Neuron (in vitro differentiated cells): Measurements from ENCODE around the gene ACR.

Experiments
- H2AFZ ChIP-seq: one replicate; pipeline ENCODE4 v1.6.1; 2013; ENCODE audit warnings: low read depth, mild to moderate bottlenecking, inconsistent platforms, low read length, moderate library complexity
- H3K27me3 ChIP-seq: one replicate; pipeline ENCODE4 v1.6.1; 2013; ENCODE audit warnings: low read length; ENCODE audit not compliant: insufficient read depth
- H3K36me3 ChIP-seq: one replicate; pipeline ENCODE4 v1.6.1; 2013; ENCODE audit warnings: low read length; ENCODE audit not compliant: insufficient read depth
- H3K4me1 ChIP-seq: one replicate; pipeline ENCODE4 v1.6.1; 2013; ENCODE audit warnings: low read length; ENCODE audit not compliant: insufficient read depth
- H3K4me3 ChIP-seq: 2 replicates; pipeline ENCODE4 v1.5.1; 2013; ENCODE audit warnings: mild to moderate bottlenecking, low read length, moderate library complexity
- H3K9me3 ChIP-seq: one replicate; pipeline ENCODE4 v1.6.1; 2013; ENCODE audit warnings: low read length

ACR gene

DNA sequence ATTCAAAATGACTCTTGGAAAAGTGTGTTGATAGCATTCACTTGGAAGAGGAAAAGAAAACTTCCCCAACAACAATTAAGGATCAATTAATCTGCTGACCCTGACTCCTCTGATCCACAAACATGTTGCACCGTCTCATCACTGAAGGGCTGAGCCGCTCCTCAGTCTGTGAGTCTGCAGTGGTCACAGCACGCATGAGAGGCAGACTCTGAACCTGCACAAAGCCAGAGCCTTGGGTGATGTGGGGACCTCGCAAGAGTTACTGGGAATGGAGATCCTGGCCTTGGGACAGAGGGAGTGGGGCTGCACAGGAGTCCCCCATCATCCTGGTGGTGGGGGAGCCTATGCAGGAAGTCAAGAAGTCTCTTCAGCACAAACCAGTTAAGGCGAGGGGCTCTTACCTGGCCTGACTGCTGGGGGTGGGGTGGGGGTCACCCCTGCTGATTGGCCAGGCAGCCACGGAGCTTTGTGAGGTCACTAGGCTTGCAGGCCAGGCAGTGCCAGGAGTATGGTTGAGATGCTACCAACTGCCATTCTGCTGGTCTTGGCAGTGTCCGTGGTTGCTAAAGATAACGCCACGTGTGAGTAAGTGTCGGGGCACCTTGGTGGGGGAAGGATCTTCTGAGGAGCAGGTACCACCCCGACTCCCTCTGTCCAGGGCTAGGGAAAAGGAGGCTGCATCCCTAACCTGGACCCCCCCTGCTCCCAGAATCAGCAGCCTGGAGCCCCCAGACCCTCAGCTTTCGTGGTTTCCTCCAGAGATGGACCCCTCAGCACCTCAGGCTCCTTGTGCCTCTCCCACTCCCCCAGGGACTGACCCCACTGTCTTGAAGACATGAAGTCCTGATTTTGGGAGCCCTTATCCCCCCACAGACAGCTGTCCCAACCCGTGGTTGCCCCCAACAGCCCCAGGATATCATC is at the start of gene ACR:
Gene ACR (plus strand): TSS at position 477 of the 921 bp plus-strand sequence. CDS start 32 bp downstream, at position 509.
- Histone ChIP-seq H3K9me3 (no peaks in the 10 kb centered on the region), H3K36me3 (no peaks in the 10 kb centered on the region), H2AFZ (no peak within 1 kb of the TSS), H3K4me3 (no peak within 1 kb of the TSS), H3K27me3 (no peaks in the 10 kb centered on the region), H3K4me1 (no peaks in the 10 kb centered on the region)

DNA sequence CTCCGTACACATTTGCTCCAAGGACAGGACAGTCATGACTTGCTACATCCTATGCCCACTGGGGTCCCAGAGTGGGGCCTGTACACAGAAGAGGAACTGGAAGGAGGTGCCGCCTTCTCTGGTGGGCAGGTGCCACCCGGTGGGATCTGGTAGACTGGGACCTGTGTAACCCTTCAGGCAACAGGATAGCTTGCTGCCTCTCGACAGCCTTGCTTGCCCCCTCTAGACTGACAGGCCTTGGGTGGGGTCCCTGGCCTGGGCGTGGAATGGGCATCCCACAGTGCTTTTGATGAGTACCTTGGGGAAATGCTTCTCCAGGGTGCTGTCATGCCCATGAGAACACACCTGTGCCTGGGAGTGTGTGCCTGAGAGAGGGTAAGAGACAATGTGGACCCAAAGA is 49.6 kb upstream of the ACR start:
- no peak overlapping the region for H3K4me3 ChIP-seq
- no peak overlapping the region for H2AFZ ChIP-seq
- H3K27me3 ChIP-seq: no peaks in the 10 kb centered on the region
- H3K4me1 ChIP-seq: no peaks in the 10 kb centered on the region
- peaks cover 9% of the 10 kb centered on the region for H3K36me3 ChIP-seq
- no peaks in the 10 kb centered on the region for H3K9me3 ChIP-seq

- Histone ChIP-seq H3K9me3 (no peaks in the 10 kb centered on the region), H3K27me3 (no peaks in the 10 kb centered on the region), H3K4me1 (peaks cover 6% of the 10 kb centered on the region), H2AFZ (no peak overlapping the region), H3K36me3 (peaks cover 5% of the 10 kb centered on the region), H3K4me3 (no peak overlapping the region)
Measured at GRCh38 chr22:50691521-50691920, 46.5 kb upstream of the ACR start.

- H2AFZ ChIP-seq: no peak overlapping the region
- peaks cover 14% of the 10 kb centered on the region for H3K4me1 ChIP-seq
- H3K36me3 ChIP-seq: peaks cover 2% of the 10 kb centered on the region
- H3K9me3 ChIP-seq: no peaks in the 10 kb centered on the region
- H3K27me3 ChIP-seq: no peaks in the 10 kb centered on the region
- no peak overlapping the region for H3K4me3 ChIP-seq
Measured at GRCh38 chr22:50693462-50693861, 44.5 kb upstream of the ACR start.

DNA sequence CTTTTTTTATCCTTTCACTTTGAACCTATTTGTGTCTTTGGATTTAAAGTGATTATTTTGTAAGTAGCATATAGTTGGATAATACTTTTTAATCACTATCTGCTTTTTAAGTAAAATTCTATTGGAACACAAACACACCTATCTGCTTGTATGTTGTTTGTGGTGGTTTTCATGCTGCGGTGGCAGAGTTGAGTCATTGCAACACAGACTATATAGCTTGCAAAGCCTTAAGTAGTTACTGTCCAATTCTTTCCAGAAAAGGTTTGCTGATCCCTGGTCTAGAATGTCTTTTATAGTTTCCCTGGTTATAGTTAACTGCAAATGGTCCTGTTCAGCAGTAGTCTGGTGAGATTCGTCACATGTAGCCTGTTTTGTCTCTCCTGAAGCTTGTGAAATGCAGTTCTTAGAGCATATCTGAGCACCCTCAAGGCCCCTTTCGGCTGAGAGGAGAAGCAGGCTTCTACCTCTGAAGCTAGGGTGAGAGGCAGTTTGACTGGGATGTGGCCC is 43.9 kb upstream of the ACR start:
- Histone ChIP-seq H3K4me3 (no peak overlapping the region), H3K4me1 (peaks cover 21% of the 10 kb centered on the region), H3K36me3 (peaks cover 3% of the 10 kb centered on the region)

DNA sequence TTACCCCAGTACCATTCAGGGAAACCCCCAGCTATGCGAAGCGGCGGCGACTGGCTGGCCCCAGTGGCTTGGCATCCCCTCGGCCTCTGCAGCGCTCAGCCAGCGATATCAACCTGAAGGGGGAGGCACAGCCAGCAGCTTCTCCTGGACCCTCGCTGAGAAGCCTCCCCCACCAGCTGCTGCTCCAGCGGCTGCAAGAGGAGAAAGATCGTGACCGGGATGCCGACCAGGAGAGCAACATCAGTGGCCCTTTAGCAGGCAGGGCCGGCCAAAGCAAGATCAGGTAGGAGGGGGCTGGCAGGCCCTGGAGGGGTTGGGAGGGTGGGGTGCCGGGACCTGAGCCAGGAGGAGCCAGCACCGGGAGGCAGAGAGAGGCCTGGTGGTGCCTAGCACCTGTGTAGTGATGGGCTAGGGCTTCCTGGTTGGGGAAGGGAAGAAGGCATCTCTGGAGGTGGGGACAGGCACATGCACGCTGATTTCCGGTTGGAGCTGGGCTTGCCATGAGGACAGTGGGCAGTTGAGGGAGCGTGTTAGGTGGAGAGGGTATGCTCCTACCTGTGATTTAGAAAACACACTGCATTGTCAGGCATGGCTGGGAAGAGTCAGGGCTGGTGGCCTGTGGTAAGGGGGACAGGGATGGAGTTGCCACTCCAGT is 43.1 kb upstream of the ACR start:
- H3K9me3 ChIP-seq: no peaks in the 10 kb centered on the region
- H3K27me3 ChIP-seq: no peaks in the 10 kb centered on the region
- no peak overlapping the region for H2AFZ ChIP-seq
- no peak overlapping the region for H3K4me3 ChIP-seq
- H3K4me1 ChIP-seq: peaks cover 24% of the 10 kb centered on the region
- H3K36me3 ChIP-seq: peaks cover 3% of the 10 kb centered on the region

More for the DNA sequence above, 43.9 kb upstream of the ACR start:
- no peaks in the 10 kb centered on the region for H3K9me3 ChIP-seq
- no peaks in the 10 kb centered on the region for H3K27me3 ChIP-seq
- H2AFZ ChIP-seq: no peak overlapping the region

DNA sequence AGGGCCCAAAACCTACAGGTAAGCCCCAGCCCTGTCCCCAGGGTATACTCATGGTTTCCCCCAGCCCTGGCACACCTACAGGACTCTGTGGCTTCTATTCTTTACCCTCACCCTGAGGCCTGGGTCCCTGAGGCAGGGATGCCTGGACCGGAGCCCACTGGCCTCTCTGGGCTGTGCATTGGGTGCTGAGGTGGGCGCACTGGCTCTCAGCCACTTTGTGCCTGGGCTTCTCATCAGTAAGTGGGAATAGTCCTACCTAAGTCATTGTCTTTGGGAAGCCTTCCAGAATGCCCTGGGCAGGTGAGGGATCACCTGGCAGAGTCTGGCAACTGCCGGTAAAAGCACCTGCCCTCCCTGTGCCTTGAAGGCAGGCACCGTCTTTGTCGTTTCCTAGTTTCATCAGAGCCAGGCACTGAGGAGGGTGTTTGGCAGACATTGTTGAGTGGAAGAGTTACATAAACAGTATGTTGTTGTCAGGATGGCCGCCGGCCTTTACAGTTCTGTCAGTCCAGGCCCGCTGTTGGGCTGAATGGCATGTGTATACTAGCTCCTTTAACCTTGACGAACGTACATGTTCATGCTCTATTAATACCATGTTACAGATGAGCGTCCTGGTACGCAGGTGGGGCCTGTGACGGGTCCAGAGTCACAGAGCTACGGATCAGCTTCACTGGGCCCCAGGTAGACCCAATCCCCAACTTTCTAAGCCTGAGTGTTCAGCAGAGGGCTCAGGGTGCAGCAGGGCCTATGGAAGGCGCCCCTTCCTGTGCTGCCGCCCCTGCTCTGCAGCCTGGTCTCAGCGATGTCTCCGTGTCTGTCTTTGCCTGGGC is 42.4 kb upstream of the ACR start:
- Histone ChIP-seq H3K27me3 (no peaks in the 10 kb centered on the region), H3K9me3 (no peaks in the 10 kb centered on the region), H2AFZ (no peak overlapping the region), H3K4me1 (peaks cover 24% of the 10 kb centered on the region), H3K36me3 (peaks cover 3% of the 10 kb centered on the region), H3K4me3 (no peak overlapping the region)

DNA sequence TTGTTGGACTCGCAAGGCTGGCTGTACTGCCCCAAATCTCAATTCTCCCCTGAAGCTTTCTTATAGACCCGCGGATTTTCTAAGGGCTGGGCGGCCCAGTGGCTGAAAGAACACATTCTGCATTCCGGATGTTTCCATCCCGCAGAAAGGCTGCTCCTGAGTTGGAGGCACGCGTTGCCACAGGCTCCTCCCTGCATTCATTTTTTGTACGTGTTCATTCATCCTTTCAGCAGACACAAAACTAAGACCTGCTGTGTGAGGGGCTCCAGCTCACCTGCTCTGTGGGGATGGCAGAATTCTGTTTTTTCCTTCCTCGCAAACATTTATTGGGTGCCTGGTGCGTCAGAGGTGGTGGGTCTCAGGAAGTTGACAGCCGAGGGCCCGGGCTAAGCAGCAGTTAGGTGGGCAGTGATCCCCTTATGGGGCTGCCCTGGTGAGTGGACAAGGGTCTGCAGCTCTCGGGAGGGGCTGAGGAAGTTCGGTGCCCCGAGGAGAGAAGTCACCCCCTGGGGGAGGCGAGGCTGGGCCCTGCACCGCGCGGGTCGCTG is 41.7 kb upstream of the ACR start:
- Histone ChIP-seq H3K4me1 (peaks cover 24% of the 10 kb centered on the region), H3K36me3 (peaks cover 6% of the 10 kb centered on the region), H3K9me3 (no peaks in the 10 kb centered on the region), H3K4me3 (no peak overlapping the region), H3K27me3 (no peaks in the 10 kb centered on the region), H2AFZ (no peak overlapping the region)

DNA sequence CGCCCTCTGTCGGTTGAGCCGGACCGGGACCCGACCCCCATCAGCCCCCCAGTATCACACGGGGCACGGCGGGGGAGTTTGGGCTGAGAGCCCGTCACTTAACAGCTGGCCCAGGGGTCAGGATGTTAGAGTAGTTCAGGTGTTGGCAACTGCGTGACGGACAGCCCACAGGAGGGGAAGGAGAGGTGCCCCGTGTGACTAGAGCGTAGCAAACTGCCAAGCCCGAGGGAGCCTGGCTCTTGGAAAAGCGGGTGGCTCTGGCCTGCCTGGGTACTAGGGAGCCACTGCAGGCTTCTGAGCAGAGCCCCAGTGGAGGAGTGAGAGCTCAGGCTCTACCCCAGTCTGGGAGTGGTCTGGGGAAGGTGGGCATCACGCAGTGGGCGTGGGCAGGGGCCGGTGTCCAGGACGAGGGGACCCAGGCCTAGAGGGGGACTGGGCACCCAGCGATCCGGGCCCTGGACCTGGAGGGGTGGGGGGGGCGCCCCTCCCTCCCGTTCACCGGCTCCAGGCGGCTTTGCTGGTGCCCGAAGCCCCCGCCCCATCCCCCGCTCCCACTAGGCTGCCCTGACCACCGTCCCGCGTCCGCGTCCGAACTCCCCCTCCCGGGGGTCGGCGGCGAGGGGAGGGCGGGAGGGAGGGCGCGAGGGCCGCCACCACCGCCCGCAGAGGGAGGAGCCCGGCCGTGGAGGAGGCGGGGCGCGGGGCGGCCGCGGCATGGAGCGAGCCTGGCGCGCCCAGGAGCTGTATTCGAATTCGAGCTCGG is 41.0 kb upstream of the ACR start:
- Histone ChIP-seq H3K4me1 (peaks cover 24% of the 10 kb centered on the region), H2AFZ (no peak overlapping the region), H3K4me3 (peak overlapping the region; percentile 67), H3K9me3 (no peaks in the 10 kb centered on the region), H3K27me3 (no peaks in the 10 kb centered on the region), H3K36me3 (peaks cover 6% of the 10 kb centered on the region)

GRCh38 chr22:50697667-50698506 is 40.1 kb upstream of the ACR start:
- Histone ChIP-seq H3K27me3 (no peaks in the 10 kb centered on the region), H3K9me3 (no peaks in the 10 kb centered on the region), H3K36me3 (peaks cover 14% of the 10 kb centered on the region), H3K4me1 (peaks cover 24% of the 10 kb centered on the region), H3K4me3 (peak overlapping the region; percentile 67), H2AFZ (no peak overlapping the region)

- Histone ChIP-seq H3K36me3 (peaks cover 21% of the 10 kb centered on the region), H3K4me3 (peak overlapping the region; percentile 67), H3K4me1 (peaks cover 24% of the 10 kb centered on the region)
Measured at GRCh38 chr22:50698546-50698945, 39.5 kb upstream of the ACR start.

More at GRCh38 chr22:50698546-50698945, 39.5 kb upstream of the ACR start:
- H3K9me3 ChIP-seq: no peaks in the 10 kb centered on the region
- no peak overlapping the region for H2AFZ ChIP-seq
- no peaks in the 10 kb centered on the region for H3K27me3 ChIP-seq
